ENCODE results near the gene B4GALT2.

The B4GALT2 gene

GRCh38 chr1:43956234-43956633 lies 22.8 kb upstream of the B4GALT2 start:
- no peaks in the 10 kb centered on the region for H3K27me3 Mint-ChIP-seq
- H3K27ac Mint-ChIP-seq: no peak overlapping the region
- ATAC-seq: no peak
- H3K4me3 Mint-ChIP-seq: no peak overlapping the region
- H3K4me1 Mint-ChIP-seq: peaks cover 4% of the 10 kb centered on the region
- H3K9me3 Mint-ChIP-seq: no peaks in the 10 kb centered on the region
- DNase-seq: no peak
- peaks cover 11% of the 10 kb centered on the region for H3K36me3 Mint-ChIP-seq (ENCODE audit: low read depth)

DNA sequence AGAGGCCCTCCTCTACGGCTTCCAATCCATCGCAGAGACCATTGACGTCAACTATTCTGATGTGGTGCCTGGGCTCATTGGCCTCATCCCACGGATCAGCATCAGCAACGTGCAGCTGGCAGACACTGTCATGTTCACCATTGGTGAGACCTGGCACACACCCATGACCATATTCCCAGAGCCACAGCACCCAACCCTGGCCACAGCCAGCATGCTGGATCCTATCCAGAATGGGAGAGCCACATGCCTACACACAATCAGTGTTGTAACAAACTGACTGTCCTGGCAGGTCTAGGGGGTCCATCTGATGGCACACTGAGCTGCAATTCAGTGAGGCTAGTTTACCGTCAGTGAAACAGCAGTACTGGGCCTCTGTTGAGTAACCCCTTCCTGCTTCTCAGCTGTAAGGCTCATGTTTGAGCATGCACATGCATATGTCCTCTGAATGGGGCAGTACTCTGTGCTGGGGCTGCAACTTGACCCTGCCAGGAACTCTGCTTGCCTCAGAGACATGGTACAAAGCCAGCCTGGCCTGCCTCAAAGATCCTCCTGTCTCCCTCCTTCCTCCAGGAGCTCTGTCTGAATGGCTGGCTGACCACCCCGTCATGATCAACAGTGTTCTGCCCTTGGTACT lies 21.5 kb upstream of the B4GALT2 start:
- Mint-ChIP-seq H3K9me3 (no peaks in the 10 kb centered on the region), H3K4me3 (no peak overlapping the region), H3K27me3 (no peaks in the 10 kb centered on the region), H3K27ac (no peak overlapping the region), H3K4me1 (no peaks in the 10 kb centered on the region), H3K36me3 (ENCODE audit: low read depth) (peaks cover 11% of the 10 kb centered on the region)
- no peak for ATAC-seq
- DNase-seq: no peak

DNA sequence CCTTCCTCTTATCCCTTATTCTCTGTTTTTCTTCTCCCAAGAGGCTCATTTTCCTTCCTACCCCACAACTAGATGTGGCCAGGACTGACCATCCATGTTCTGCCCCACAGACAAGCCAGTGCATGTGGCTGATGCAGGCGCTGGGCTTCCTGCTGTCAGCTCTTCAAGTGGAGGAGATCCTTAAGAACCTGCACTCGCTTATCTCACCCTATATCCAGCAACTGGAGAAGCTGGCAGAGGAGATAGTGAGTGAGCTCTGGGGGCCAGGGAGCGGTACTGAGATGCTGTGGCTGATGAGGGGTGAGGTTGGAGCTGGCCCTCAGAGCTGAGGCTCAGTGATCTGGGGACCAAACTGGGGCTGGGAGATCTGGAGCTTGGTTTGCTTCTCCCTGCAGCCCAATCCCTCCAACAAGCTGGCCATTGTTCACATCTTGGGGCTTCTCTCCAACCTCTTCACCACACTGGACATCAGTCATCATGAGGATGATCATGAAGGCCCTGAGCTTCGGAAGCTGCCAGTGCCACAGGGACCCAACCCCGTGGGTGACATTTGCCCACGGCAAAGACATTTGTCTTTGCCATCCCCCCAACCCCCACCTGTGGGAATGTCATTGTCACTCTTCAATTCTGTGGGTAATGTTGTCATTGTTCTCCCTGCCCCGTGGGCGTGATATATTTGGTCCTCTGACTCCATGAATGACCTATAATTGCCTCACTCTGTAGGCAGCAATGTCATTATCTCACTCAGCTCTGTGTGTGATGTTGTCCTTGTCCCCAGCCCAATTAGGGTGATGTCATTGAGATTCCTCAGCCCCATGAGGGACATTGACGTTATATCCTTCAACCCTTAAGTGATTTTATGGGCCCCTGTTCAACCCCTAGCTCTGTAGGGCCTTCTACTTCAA lies 20.4 kb upstream of the B4GALT2 start:
- Mint-ChIP-seq H3K4me3 (no peak overlapping the region), H3K9me3 (no peaks in the 10 kb centered on the region), H3K36me3 (ENCODE audit: low read depth) (peaks cover 11% of the 10 kb centered on the region), H3K27me3 (no peaks in the 10 kb centered on the region), H3K27ac (no peak overlapping the region), H3K4me1 (no peaks in the 10 kb centered on the region)
- no peak for DNase-seq
- ATAC-seq: no peak

GRCh38 chr1:43960798-43961197 lies 18.2 kb upstream of the B4GALT2 start:
- H3K9me3 Mint-ChIP-seq: no peaks in the 10 kb centered on the region
- DNase-seq: no peak
- H3K27me3 Mint-ChIP-seq: no peaks in the 10 kb centered on the region
- no peak overlapping the region for H3K27ac Mint-ChIP-seq
- no peak for ATAC-seq
- H3K36me3 Mint-ChIP-seq (ENCODE audit: low read depth): peaks cover 11% of the 10 kb centered on the region
- H3K4me3 Mint-ChIP-seq: no peak overlapping the region
- no peaks in the 10 kb centered on the region for H3K4me1 Mint-ChIP-seq

- no peak overlapping the region for H3K27ac Mint-ChIP-seq
- peaks cover 10% of the 10 kb centered on the region for H3K36me3 Mint-ChIP-seq (ENCODE audit: low read depth)
- H3K4me3 Mint-ChIP-seq: no peak overlapping the region
- no peaks in the 10 kb centered on the region for H3K9me3 Mint-ChIP-seq
- no peaks in the 10 kb centered on the region for H3K27me3 Mint-ChIP-seq
- no peaks in the 10 kb centered on the region for H3K4me1 Mint-ChIP-seq
- ATAC-seq: no peak
- DNase-seq: no peak
Observed at GRCh38 chr1:43961692-43962091, 17.3 kb upstream of the B4GALT2 start.

GRCh38 chr1:43962324-43962723 lies 16.7 kb upstream of the B4GALT2 start:
- Mint-ChIP-seq H3K27ac (no peak overlapping the region), H3K36me3 (ENCODE audit: low read depth) (peaks cover 8% of the 10 kb centered on the region)

DNA sequence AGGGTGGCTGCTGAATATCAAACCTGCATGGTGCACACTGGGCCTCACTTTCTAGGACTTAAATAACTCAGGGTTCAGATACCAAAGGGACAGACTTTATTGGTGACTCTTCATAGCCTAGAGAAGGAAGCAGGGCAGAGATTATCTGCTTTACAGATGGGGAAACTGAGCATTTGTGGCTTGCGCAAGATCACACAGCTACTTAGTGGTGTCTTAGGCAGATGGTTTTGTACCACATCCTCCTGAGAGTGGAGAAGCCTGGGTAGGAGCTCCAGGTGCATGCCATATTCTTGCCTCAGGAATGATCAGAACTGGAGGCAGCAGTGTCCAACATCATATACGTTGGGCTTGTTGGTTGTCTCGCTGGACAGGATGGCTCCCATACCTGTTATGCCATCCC lies 16.0 kb upstream of the B4GALT2 start:
- Mint-ChIP-seq H3K36me3 (ENCODE audit: low read depth) (peaks cover 7% of the 10 kb centered on the region), H3K27ac (no peak overlapping the region), H3K4me1 (no peaks in the 10 kb centered on the region), H3K9me3 (no peaks in the 10 kb centered on the region), H3K27me3 (no peaks in the 10 kb centered on the region), H3K4me3 (no peak overlapping the region)
- DNase-seq (no peak), ATAC-seq (no peak)

More at GRCh38 chr1:43962324-43962723, 16.7 kb upstream of the B4GALT2 start:
- ATAC-seq (no peak), DNase-seq (no peak)
- Mint-ChIP-seq H3K9me3 (no peaks in the 10 kb centered on the region), H3K27me3 (no peaks in the 10 kb centered on the region), H3K4me3 (no peak overlapping the region), H3K4me1 (no peaks in the 10 kb centered on the region)

DNA sequence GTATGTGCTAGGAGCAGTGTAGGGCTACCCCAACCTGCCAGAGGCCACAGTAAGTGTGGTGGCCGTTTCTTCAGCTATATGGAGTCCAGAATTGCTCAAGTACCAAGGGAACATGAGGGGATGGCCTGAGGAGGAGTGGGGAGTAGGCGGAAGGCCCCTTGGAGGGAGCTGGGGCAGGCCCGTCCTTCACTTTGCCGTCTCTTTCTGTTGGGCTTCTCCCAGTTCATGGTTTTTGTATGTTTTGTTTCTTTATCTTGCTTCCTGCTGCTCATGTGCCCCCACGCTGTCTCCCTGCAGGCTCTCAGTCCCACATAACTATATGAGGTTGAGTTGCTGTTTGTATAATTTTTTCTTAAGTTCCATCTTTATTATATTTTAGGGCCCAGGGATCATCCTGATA lies 15.1 kb upstream of the B4GALT2 start:
- ATAC-seq (no peak), DNase-seq (no peak)
- Mint-ChIP-seq H3K4me1 (no peaks in the 10 kb centered on the region), H3K27ac (no peak overlapping the region), H3K36me3 (ENCODE audit: low read depth) (peaks cover 5% of the 10 kb centered on the region), H3K27me3 (no peaks in the 10 kb centered on the region), H3K9me3 (no peaks in the 10 kb centered on the region), H3K4me3 (no peak overlapping the region)

GRCh38 chr1:43965316-43965715 lies 13.7 kb upstream of the B4GALT2 start:
- ATAC-seq (no peak), DNase-seq (no peak)
- Mint-ChIP-seq H3K9me3 (no peaks in the 10 kb centered on the region), H3K4me1 (peaks cover 7% of the 10 kb centered on the region), H3K27ac (no peak overlapping the region), H3K4me3 (no peak overlapping the region), H3K27me3 (no peaks in the 10 kb centered on the region), H3K36me3 (ENCODE audit: low read depth) (peaks cover 8% of the 10 kb centered on the region)

GRCh38 chr1:43968348-43968948 lies 10.6 kb upstream of the B4GALT2 start:
- H3K36me3 Mint-ChIP-seq (ENCODE audit: low read depth): peaks cover 19% of the 10 kb centered on the region
- H3K27ac Mint-ChIP-seq: no peak overlapping the region
- H3K27me3 Mint-ChIP-seq: no peaks in the 10 kb centered on the region
- H3K4me1 Mint-ChIP-seq: peaks cover 20% of the 10 kb centered on the region
- DNase-seq (no peak), ATAC-seq (no peak)
- H3K9me3 Mint-ChIP-seq: no peaks in the 10 kb centered on the region
- no peak overlapping the region for H3K4me3 Mint-ChIP-seq

- no peaks in the 10 kb centered on the region for H3K9me3 Mint-ChIP-seq
- H3K4me3 Mint-ChIP-seq: peak overlapping the region; percentile 97
- peak overlapping the region; percentile 87 for H3K27ac Mint-ChIP-seq
- H3K4me1 Mint-ChIP-seq: peaks cover 29% of the 10 kb centered on the region
- ATAC-seq (no peak), DNase-seq (no peak)
- peaks cover 22% of the 10 kb centered on the region for H3K36me3 Mint-ChIP-seq (ENCODE audit: low read depth)
- no peaks in the 10 kb centered on the region for H3K27me3 Mint-ChIP-seq
Observed at GRCh38 chr1:43969416-43969745, 9.6 kb upstream of the B4GALT2 start.

DNA sequence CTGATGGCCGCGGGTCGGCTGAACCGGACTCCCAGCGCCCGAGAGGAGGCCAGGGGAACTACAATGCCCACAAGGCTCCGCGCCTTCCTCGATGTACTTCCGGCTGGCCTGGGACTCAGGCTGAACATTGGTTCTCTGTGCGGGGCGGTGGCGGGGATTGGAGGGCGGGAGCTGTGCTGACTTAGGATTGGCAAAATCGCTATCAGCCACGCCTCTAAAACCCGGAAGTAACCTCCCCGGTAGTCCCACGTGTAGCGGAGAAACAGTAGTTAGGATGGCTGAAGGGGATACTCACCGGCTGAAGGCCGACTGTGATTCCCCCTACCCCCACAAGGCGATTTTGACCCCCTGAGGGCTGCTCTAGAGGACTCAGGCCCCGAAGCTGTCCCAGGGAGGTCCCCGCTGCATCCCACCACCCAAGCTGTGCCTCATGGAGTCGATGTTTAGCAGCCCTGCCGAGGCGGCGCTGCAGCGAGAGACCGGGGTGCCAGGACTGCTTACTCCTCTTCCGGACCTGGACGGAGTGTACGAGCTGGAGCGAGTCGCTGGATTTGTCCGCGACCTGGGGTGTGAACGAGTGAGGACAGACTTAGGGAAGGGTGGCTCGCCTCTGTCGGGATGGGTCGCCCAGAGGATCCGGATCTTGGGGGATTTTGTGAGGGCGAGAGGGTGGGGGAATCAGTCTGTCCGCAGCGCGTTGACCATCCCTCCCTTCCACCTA lies 9.1 kb upstream of the B4GALT2 start, which contains the start of gene DPH2:
TSS of gene DPH2 (plus strand) at position 265 of the 721 bp plus-strand sequence. CDS start at position 431, 166 bp downstream.
- DNase-seq (peak; percentile 95), ATAC-seq (peak; percentile 96)
- Mint-ChIP-seq H3K9me3 (no peaks in the 10 kb centered on the region), H3K4me3 (peak within 1 kb of the TSS; percentile 97), H3K4me1 (peaks cover 29% of the 10 kb centered on the region), H3K27ac (peak within 1 kb of the TSS; percentile 87), H3K27me3 (no peaks in the 10 kb centered on the region), H3K36me3 (ENCODE audit: low read depth) (peaks cover 22% of the 10 kb centered on the region)

GRCh38 chr1:43970502-43970901 lies 8.5 kb upstream of the B4GALT2 start:
- ATAC-seq (no peak), DNase-seq (no peak)
- peak overlapping the region; percentile 97 for H3K4me3 Mint-ChIP-seq
- H3K27me3 Mint-ChIP-seq: no peaks in the 10 kb centered on the region
- H3K36me3 Mint-ChIP-seq (ENCODE audit: low read depth): peaks cover 22% of the 10 kb centered on the region
- peaks cover 32% of the 10 kb centered on the region for H3K4me1 Mint-ChIP-seq
- H3K9me3 Mint-ChIP-seq: no peaks in the 10 kb centered on the region
- peak overlapping the region; percentile 87 for H3K27ac Mint-ChIP-seq

GRCh38 chr1:43970911-43971310 lies 8.1 kb upstream of the B4GALT2 start:
- peaks cover 36% of the 10 kb centered on the region for H3K4me1 Mint-ChIP-seq
- H3K4me3 Mint-ChIP-seq: peak overlapping the region; percentile 97
- H3K9me3 Mint-ChIP-seq: no peaks in the 10 kb centered on the region
- H3K27me3 Mint-ChIP-seq: no peaks in the 10 kb centered on the region
- no peak overlapping the region for H3K27ac Mint-ChIP-seq
- peaks cover 22% of the 10 kb centered on the region for H3K36me3 Mint-ChIP-seq (ENCODE audit: low read depth)
- no peak for ATAC-seq
- DNase-seq: no peak
